Esophagus squamous epithelium (tissue), 4 donors: ENCODE data around the gene SPSB3.

Experiments used
- CTCF ChIP-seq, 6 experiments: fragments of 450-650 bp in 4 of 6; fragments of 200-600 bp in 2 of 6; sonication (generic) in 2 of 6; IDR thresholded peaks; one replicate each; pipeline ENCODE4 v1.5.1; 2016 to 2019; ENCODE audit warnings: antibody characterized with exemption in 6 of 6, mild to moderate bottlenecking in 4 of 6, moderate library complexity in 4 of 6
- POLR2A ChIP-seq, 4 donors: fragments of 450-650 bp; IDR thresholded peaks; one replicate each; pipeline ENCODE4 v1.6.1; 2017; ENCODE audit warnings: antibody characterized with exemption in 4 of 4, mild to moderate bottlenecking in 4 of 4, moderate library complexity in 3 of 4

- no peak for TF ChIP-seq CTCF (IDR thresholded peaks at IDR 0.05)
- no peak for TF ChIP-seq POLR2A (IDR thresholded peaks at IDR 0.05)
Observed at GRCh38 chr16:1817716-1818115, 35.3 kb upstream of the SPSB3 start.
